HAP-1 (cell line): ENCODE data around the gene STX18.

Experiments
- DNase-seq, 2 experiments: peaks; one replicate each; pipeline ENCODE4 v3.0.0-alpha.2; 2016 to 2020; ENCODE audit warnings: low spot score in 2 of 2
- H3K27me3 ChIP-seq: fragments of 250-450 bp; sonication (Bioruptor Pico); 2 replicates; pipeline ENCODE4 v1.5.1; 2020; ENCODE audit warnings: low read depth, mild to moderate bottlenecking, moderate library complexity
- H3K36me3 ChIP-seq: fragments of 250-450 bp; sonication (Bioruptor Pico); replicated peaks from 2 replicates; pipeline ENCODE4 v1.5.1; 2020; ENCODE audit warnings: mild to moderate bottlenecking
- H3K4me1 ChIP-seq: fragments of 250-450 bp; sonication (Bioruptor Pico); 2 replicates; pipeline ENCODE4 v1.5.1; 2020; ENCODE audit warnings: mild to moderate bottlenecking
- H3K4me3 ChIP-seq: fragments of 250-450 bp; sonication (Bioruptor Pico); 2 replicates; pipeline ENCODE4 v1.5.1; 2020; ENCODE audit warnings: mild to moderate bottlenecking, moderate library complexity
- H3K9me3 ChIP-seq: fragments of 250-450 bp; sonication (Bioruptor Pico); 2 replicates; pipeline ENCODE4 v1.5.1; 2020; ENCODE audit warnings: mild to moderate bottlenecking, moderate library complexity
- in situ Hi-C: fragments of 300-500 bp; cut with MboI; formaldehyde crosslinking; loops from 3 replicates; pipeline ENCODE4 v1.14.3; 2020; ENCODE audit warnings: low sequenced_read_pairs, inconsistent platforms, mixed read lengths

The STX18 gene

GRCh38 chr4:4541661-4542570 lies at the start of gene STX18:
TSS of gene STX18 (minus strand) at chr4:4542048. CDS start at chr4:4541964, 84 bp downstream.
- H3K36me3 ChIP-seq: peaks cover 9% of the 10 kb centered on the region
- peak; percentile 56 to 93 for DNase-seq
- in situ Hi-C loops: no loop called here
- no peaks in the 10 kb centered on the region for H3K9me3 ChIP-seq
- H3K4me1 ChIP-seq: peaks cover 18% of the 10 kb centered on the region
- H3K27me3 ChIP-seq: no peaks in the 10 kb centered on the region
- peak within 1 kb of the TSS; percentile 98 for H3K4me3 ChIP-seq

GRCh38 chr4:4591071-4591470 lies 49.2 kb upstream of the STX18 start:
- no peak overlapping the region for H3K4me3 ChIP-seq
- H3K9me3 ChIP-seq: peaks cover 8% of the 10 kb centered on the region; the same call in 1 of the 2 replicates
- no peaks in the 10 kb centered on the region for H3K27me3 ChIP-seq
- no peaks in the 10 kb centered on the region; the same call in 1 of the 2 replicates for H3K4me1 ChIP-seq
- H3K36me3 ChIP-seq: no peaks in the 10 kb centered on the region; the same call in 1 of the 2 replicates
- in situ Hi-C loops: no loop called here
- DNase-seq: no peak

GRCh38 chr4:4590546-4590945 lies 48.7 kb upstream of the STX18 start:
- DNase-seq: no peak
- in situ Hi-C loops: no loop called here

GRCh38 chr4:4585012-4585670 lies 43.3 kb upstream of the STX18 start:
- Histone ChIP-seq H3K9me3 (no peaks in the 10 kb centered on the region), H3K4me3 (no peak overlapping the region), H3K27me3 (no peaks in the 10 kb centered on the region), H3K4me1 (no peaks in the 10 kb centered on the region), H3K36me3 (no peaks in the 10 kb centered on the region; the same call in 1 of the 2 replicates)
- no peak for DNase-seq
- in situ Hi-C loops: no loop called here

More at GRCh38 chr4:4590546-4590945, 48.7 kb upstream of the STX18 start:
- no peaks in the 10 kb centered on the region for H3K27me3 ChIP-seq
- no peaks in the 10 kb centered on the region; the same call in 1 of the 2 replicates for H3K4me1 ChIP-seq
- H3K36me3 ChIP-seq: no peaks in the 10 kb centered on the region; the same call in 1 of the 2 replicates
- H3K4me3 ChIP-seq: no peak overlapping the region
- H3K9me3 ChIP-seq: peaks cover 8% of the 10 kb centered on the region; the same call in 1 of the 2 replicates

GRCh38 chr4:4583606-4584005 lies 41.8 kb upstream of the STX18 start:
- no peaks in the 10 kb centered on the region for H3K27me3 ChIP-seq
- H3K36me3 ChIP-seq: no peaks in the 10 kb centered on the region; the same call in 1 of the 2 replicates
- H3K4me3 ChIP-seq: no peak overlapping the region
- H3K4me1 ChIP-seq: no peaks in the 10 kb centered on the region
- no peaks in the 10 kb centered on the region for H3K9me3 ChIP-seq
- no peak for DNase-seq
- in situ Hi-C loops: no loop called here

GRCh38 chr4:4582653-4583052 lies 40.8 kb upstream of the STX18 start:
- H3K4me1 ChIP-seq: no peaks in the 10 kb centered on the region
- no peaks in the 10 kb centered on the region; the same call in 1 of the 2 replicates for H3K36me3 ChIP-seq
- no peaks in the 10 kb centered on the region for H3K27me3 ChIP-seq
- DNase-seq: no peak
- H3K4me3 ChIP-seq: no peak overlapping the region
- in situ Hi-C loops: no loop called here
- H3K9me3 ChIP-seq: no peaks in the 10 kb centered on the region

GRCh38 chr4:4580494-4580893 lies 38.6 kb upstream of the STX18 start:
- in situ Hi-C loops: no loop called here
- Histone ChIP-seq H3K4me1 (no peaks in the 10 kb centered on the region), H3K36me3 (no peaks in the 10 kb centered on the region; the same call in 1 of the 2 replicates), H3K9me3 (no peaks in the 10 kb centered on the region), H3K27me3 (no peaks in the 10 kb centered on the region), H3K4me3 (no peak overlapping the region)
- DNase-seq: no peak

- Histone ChIP-seq H3K27me3 (no peaks in the 10 kb centered on the region), H3K4me3 (no peak overlapping the region), H3K4me1 (no peaks in the 10 kb centered on the region), H3K9me3 (no peaks in the 10 kb centered on the region), H3K36me3 (no peaks in the 10 kb centered on the region; the same call in 1 of the 2 replicates)
- in situ Hi-C loops: no loop called here
- DNase-seq: no peak
These were observed 37.1 kb upstream of the STX18 start for GRCh38 chr4:4578981-4579380.

GRCh38 chr4:4577359-4577875 lies 35.6 kb upstream of the STX18 start:
- H3K4me3 ChIP-seq: no peak overlapping the region
- H3K4me1 ChIP-seq: no peaks in the 10 kb centered on the region
- H3K9me3 ChIP-seq: no peaks in the 10 kb centered on the region
- no peaks in the 10 kb centered on the region for H3K27me3 ChIP-seq
- no peak for DNase-seq
- no peaks in the 10 kb centered on the region for H3K36me3 ChIP-seq
- in situ Hi-C loops: no loop called here

- H3K36me3 ChIP-seq: no peaks in the 10 kb centered on the region
- DNase-seq: no peak
- in situ Hi-C loops: no loop called here
These were observed 33.7 kb upstream of the STX18 start for GRCh38 chr4:4575284-4576211.

GRCh38 chr4:4574792-4575191 lies 32.9 kb upstream of the STX18 start:
- H3K27me3 ChIP-seq: no peaks in the 10 kb centered on the region
- no peaks in the 10 kb centered on the region for H3K4me1 ChIP-seq
- H3K4me3 ChIP-seq: no peak overlapping the region
- in situ Hi-C loops: no loop called here
- no peaks in the 10 kb centered on the region for H3K36me3 ChIP-seq
- H3K9me3 ChIP-seq: no peaks in the 10 kb centered on the region
- DNase-seq: no peak

More at GRCh38 chr4:4575284-4576211, 33.7 kb upstream of the STX18 start:
- Histone ChIP-seq H3K4me1 (no peaks in the 10 kb centered on the region), H3K9me3 (no peaks in the 10 kb centered on the region), H3K27me3 (no peaks in the 10 kb centered on the region), H3K4me3 (no peak overlapping the region)

- DNase-seq: no peak
- Histone ChIP-seq H3K36me3 (no peaks in the 10 kb centered on the region), H3K4me1 (no peaks in the 10 kb centered on the region; the same call in 1 of the 2 replicates), H3K27me3 (no peaks in the 10 kb centered on the region), H3K4me3 (no peak overlapping the region), H3K9me3 (no peaks in the 10 kb centered on the region)
- in situ Hi-C loops: no loop called here
These were observed 32.2 kb upstream of the STX18 start for GRCh38 chr4:4574052-4574451.

GRCh38 chr4:4572821-4573220 lies 31.0 kb upstream of the STX18 start:
- DNase-seq: no peak
- H3K4me1 ChIP-seq: peaks cover 2% of the 10 kb centered on the region; the same call in 1 of the 2 replicates
- H3K9me3 ChIP-seq: no peaks in the 10 kb centered on the region
- no peak overlapping the region for H3K4me3 ChIP-seq
- H3K36me3 ChIP-seq: no peaks in the 10 kb centered on the region
- in situ Hi-C loops: no loop called here
- H3K27me3 ChIP-seq: no peaks in the 10 kb centered on the region
